HG03135 (cell line): ENCODE measurements around the gene KCNJ14.

Source experiments
- ATAC-seq: cut with Tn5 transposase; IDR thresholded peaks from one replicate; pipeline ENCODE4 v1.9.1; 2021; ENCODE audit warnings: mild to moderate bottlenecking, moderate library complexity; ENCODE audit not compliant: unreplicated experiment

The KCNJ14 gene

GRCh38 chr19:48455171-48455907, at the start of gene KCNJ14:
Gene KCNJ14, plus strand, starts transcription at chr19:48455574. Its CDS starts 6,151 bp downstream, at chr19:48461725.
- no peak for ATAC-seq

- no peak for ATAC-seq
These were observed 49.5 kb upstream of the KCNJ14 start for GRCh38 chr19:48405850-48406249.

- no peak for ATAC-seq
These were observed 41.3 kb upstream of the KCNJ14 start for GRCh38 chr19:48413879-48414587.

GRCh38 chr19:48415395-48415794, 40.0 kb upstream of the KCNJ14 start:
- ATAC-seq, result no peak

- ATAC-seq, result no peak
These were observed 39.6 kb upstream of the KCNJ14 start for GRCh38 chr19:48415806-48416221.

- no peak for ATAC-seq
These were observed 38.0 kb upstream of the KCNJ14 start for GRCh38 chr19:48417421-48417820.

GRCh38 chr19:48418317-48419064, 36.9 kb upstream of the KCNJ14 start:
- ATAC-seq, result no peak

- ATAC-seq, result no peak
These were observed 36.0 kb upstream of the KCNJ14 start for GRCh38 chr19:48419158-48419920.

- no peak for ATAC-seq
These were observed 33.8 kb upstream of the KCNJ14 start for GRCh38 chr19:48421548-48421947.

GRCh38 chr19:48424694-48425219, 30.6 kb upstream of the KCNJ14 start:
- no peak for ATAC-seq

GRCh38 chr19:48428670-48429069, 26.7 kb upstream of the KCNJ14 start:
- no peak for ATAC-seq

- ATAC-seq, result no peak
These were observed 22.0 kb upstream of the KCNJ14 start for GRCh38 chr19:48433337-48433736.

GRCh38 chr19:48436586-48436985, 18.8 kb upstream of the KCNJ14 start:
- ATAC-seq, result no peak

GRCh38 chr19:48441360-48442050, 13.9 kb upstream of the KCNJ14 start:
- ATAC-seq, result no peak

- no peak for ATAC-seq
These were observed 13.0 kb upstream of the KCNJ14 start for GRCh38 chr19:48442116-48443035.

GRCh38 chr19:48443256-48443655, 12.1 kb upstream of the KCNJ14 start:
- no peak for ATAC-seq

GRCh38 chr19:48443731-48444128, 11.6 kb upstream of the KCNJ14 start:
- no peak for ATAC-seq

- ATAC-seq, result no peak
These were observed 11.0 kb upstream of the KCNJ14 start for GRCh38 chr19:48444129-48444935.
